Mesendoderm (in vitro differentiated cells): ENCODE results near the gene RPL10. TPM values are rescaled to one million over a fixed set of nuclear protein-coding genes. Genes with fewer than 3 reads are reported as not detected.
A peak's percentile ranks its signal among the peaks of the same experiment; 100 is the strongest.

Source experiments
- DNase-seq: peaks from one replicate; pipeline ENCODE4 v3.0.0; 2013
- H2AK5ac ChIP-seq: 2 replicates; pipeline ENCODE4 v1.6.1; 2013; ENCODE audit warnings: low read length, inconsistent platforms
- H2BK120ac ChIP-seq: 2 replicates; pipeline ENCODE4 v1.6.1; 2013; ENCODE audit warnings: low read depth, mild to moderate bottlenecking, low read length, moderate library complexity, mixed read lengths
- H2BK15ac ChIP-seq: replicated peaks from 2 replicates; pipeline ENCODE4 v1.6.1; 2013; ENCODE audit warnings: low read depth, mild to moderate bottlenecking, moderate library complexity
- H2BK5ac ChIP-seq: 2 replicates; pipeline ENCODE4 v1.6.1; 2013; ENCODE audit warnings: low read length, inconsistent platforms
- H3K18ac ChIP-seq: 2 replicates; pipeline ENCODE4 v1.6.1; 2013; ENCODE audit warnings: mild to moderate bottlenecking, low read length, mixed read lengths
- H3K23ac ChIP-seq: one replicate; pipeline ENCODE4 v1.6.1; 2013; ENCODE audit warnings: low read length
- H3K27ac ChIP-seq: 2 replicates; pipeline ENCODE4 v1.5.1; 2013; ENCODE audit warnings: low read depth, mild to moderate bottlenecking, inconsistent platforms, low read length, moderate library complexity
- H3K27me3 ChIP-seq: 2 replicates; pipeline ENCODE4 v1.6.1; 2013; ENCODE audit warnings: low read length, control low read depth, mild to moderate bottlenecking, inconsistent platforms; ENCODE audit not compliant: insufficient read depth, poor library complexity
- H3K36me3 ChIP-seq: 2 replicates; pipeline ENCODE4 v1.6.1; 2013; ENCODE audit warnings: low read length, inconsistent platforms; ENCODE audit not compliant: control insufficient read depth, insufficient read depth
- H3K4ac ChIP-seq: one replicate; pipeline ENCODE4 v1.6.1; 2013; ENCODE audit warnings: low read depth, mild to moderate bottlenecking, low read length, moderate library complexity
- H3K4me1 ChIP-seq: 2 replicates; pipeline ENCODE4 v1.6.1; 2013; ENCODE audit warnings: low read depth, low read length, inconsistent platforms; ENCODE audit not compliant: control insufficient read depth
- H3K4me2 ChIP-seq: 2 replicates; pipeline ENCODE4 v1.6.1; 2013; ENCODE audit warnings: low read length
- H3K4me3 ChIP-seq: 2 replicates; pipeline ENCODE4 v1.5.1; 2013; ENCODE audit warnings: mild to moderate bottlenecking, low read length
- H3K56ac ChIP-seq: one replicate; pipeline ENCODE4 v1.6.1; 2013; ENCODE audit warnings: low read length
- H3K79me1 ChIP-seq: 2 replicates; pipeline ENCODE4 v1.6.1; 2013; ENCODE audit warnings: low read length, inconsistent platforms
- H3K79me2 ChIP-seq: 2 replicates; pipeline ENCODE4 v1.6.1; 2013; ENCODE audit warnings: mild to moderate bottlenecking, low read length; ENCODE audit not compliant: control insufficient read depth, insufficient read depth
- H3K9ac ChIP-seq: 2 replicates; pipeline ENCODE4 v1.6.1; 2013; ENCODE audit warnings: low read length, inconsistent platforms
- H4K5ac ChIP-seq: one replicate; pipeline ENCODE4 v1.6.1; 2013; ENCODE audit warnings: low read length
- H4K8ac ChIP-seq: one replicate; pipeline ENCODE4 v1.6.1; 2013; ENCODE audit warnings: low read depth, mild to moderate bottlenecking, control low read depth, low read length, moderate library complexity
- WGBS: extraction: QIAGEN DNeasy Blood & Tissue Kit; methylation state at CpG from one replicate; pipeline ENCODE4 v1.1.7; 2013; ENCODE audit warnings: low lambda C conversion rate, missing lambda C conversion rate; ENCODE audit not compliant: insufficient coverage; ENCODE audit errors: extremely low coverage; 5-methylcytosine and 5-hydroxymethylcytosine counted together
- polyA plus RNA-seq, 2 experiments: library from polyadenylated mRNA; stranded (reverse); fragments of 200-250 nt; gene quantifications; one replicate each; pipeline ENCODE4 v1.2.3, GENCODE V29; 2013

RPL10 gene
- polyA plus RNA-seq (2013, experiment 1 of 2), result 3,546 TPM
- polyA plus RNA-seq (2013, experiment 2 of 2), result 3,495 TPM

GRCh38 chrX:154397888-154398667, at the start of gene RPL10:
TSS of gene RPL10 (plus strand) at chrX:154398377. CDS start at chrX:154398520, 143 bp downstream.
- H3K27me3 ChIP-seq, result no peaks in the 10 kb centered on the region
- H2BK5ac ChIP-seq, result peak within 1 kb of the TSS; percentile 55
- H3K4me1 ChIP-seq, result no peaks in the 10 kb centered on the region
- no peak within 1 kb of the TSS for H2AK5ac ChIP-seq
- peak within 1 kb of the TSS; percentile 71 for H4K5ac ChIP-seq
- peak within 1 kb of the TSS; percentile 90 for H3K18ac ChIP-seq
- H3K23ac ChIP-seq, result peak within 1 kb of the TSS; percentile 80
- WGBS, result no CpG with 5 or more reads among the region's 69 CpGs
- H3K56ac ChIP-seq, result peak within 1 kb of the TSS; percentile 92
- peaks cover 12% of the 10 kb centered on the region for H3K36me3 ChIP-seq
- H3K4me2 ChIP-seq, result peak within 1 kb of the TSS; percentile 71
- no peak within 1 kb of the TSS for H2BK15ac ChIP-seq
- no peak within 1 kb of the TSS for H2BK120ac ChIP-seq
- peak within 1 kb of the TSS; percentile 99 for H3K9ac ChIP-seq
- H3K4me3 ChIP-seq, result peak within 1 kb of the TSS; percentile 98
- H3K79me1 ChIP-seq, result peaks cover 1% of the 10 kb centered on the region
- H3K27ac ChIP-seq, result peak within 1 kb of the TSS; percentile 94
- peak; percentile 98 for DNase-seq
- peak within 1 kb of the TSS; percentile 93 for H3K4ac ChIP-seq
- H3K79me2 ChIP-seq, result peaks cover 15% of the 10 kb centered on the region
- H4K8ac ChIP-seq, result no peak within 1 kb of the TSS

- peak; percentile 21 for DNase-seq
- Histone ChIP-seq H3K56ac (no peak overlapping the region), H4K5ac (no peak overlapping the region), H3K27me3 (no peaks in the 10 kb centered on the region), H3K4me3 (no peak overlapping the region), H3K4me2 (no peak overlapping the region), H4K8ac (no peak overlapping the region), H2BK120ac (no peak overlapping the region), H2BK15ac (no peak overlapping the region), H3K79me2 (no peaks in the 10 kb centered on the region), H3K9ac (no peak overlapping the region), H3K4me1 (no peaks in the 10 kb centered on the region), H3K18ac (no peak overlapping the region), H2AK5ac (no peak overlapping the region), H3K4ac (no peak overlapping the region), H2BK5ac (no peak overlapping the region), H3K27ac (no peak overlapping the region), H3K36me3 (peaks cover 16% of the 10 kb centered on the region), H3K23ac (no peak overlapping the region), H3K79me1 (no peaks in the 10 kb centered on the region)
- no CpG with 5 or more reads among the region's 24 CpGs for WGBS
Measured at GRCh38 chrX:154348646-154349358, 49.4 kb upstream of the RPL10 start.

- Histone ChIP-seq H4K8ac (no peak overlapping the region), H3K56ac (no peak overlapping the region), H3K4me3 (no peak overlapping the region), H3K79me2 (no peaks in the 10 kb centered on the region), H3K18ac (no peak overlapping the region), H3K4ac (no peak overlapping the region), H3K36me3 (peaks cover 18% of the 10 kb centered on the region), H2BK5ac (no peak overlapping the region), H3K4me2 (no peak overlapping the region), H2BK120ac (no peak overlapping the region), H3K23ac (no peak overlapping the region), H3K9ac (no peak overlapping the region), H3K27ac (no peak overlapping the region), H3K4me1 (no peaks in the 10 kb centered on the region), H4K5ac (no peak overlapping the region), H3K79me1 (no peaks in the 10 kb centered on the region), H2AK5ac (no peak overlapping the region), H2BK15ac (no peak overlapping the region), H3K27me3 (no peaks in the 10 kb centered on the region)
- DNase-seq, result no peak
- WGBS, result no CpG with 5 or more reads among the region's 19 CpGs
Measured at GRCh38 chrX:154349359-154349935, 48.7 kb upstream of the RPL10 start.

- no peak overlapping the region for H3K4me2 ChIP-seq
Measured at GRCh38 chrX:154349979-154350378, 48.2 kb upstream of the RPL10 start.

GRCh38 chrX:154350429-154351182, 47.6 kb upstream of the RPL10 start:
- Histone ChIP-seq H3K4ac (no peak overlapping the region), H4K8ac (no peak overlapping the region), H3K4me2 (no peak overlapping the region), H2AK5ac (no peak overlapping the region), H3K36me3 (peaks cover 18% of the 10 kb centered on the region), H3K4me1 (no peaks in the 10 kb centered on the region), H3K9ac (no peak overlapping the region), H3K27me3 (no peaks in the 10 kb centered on the region), H2BK5ac (no peak overlapping the region), H3K79me1 (no peaks in the 10 kb centered on the region), H3K23ac (no peak overlapping the region), H2BK120ac (no peak overlapping the region), H3K27ac (no peak overlapping the region), H3K79me2 (no peaks in the 10 kb centered on the region), H2BK15ac (no peak overlapping the region), H4K5ac (no peak overlapping the region), H3K18ac (no peak overlapping the region), H3K56ac (no peak overlapping the region), H3K4me3 (no peak overlapping the region)
- no CpG with 5 or more reads among the region's 19 CpGs for WGBS
- peak; percentile 0 for DNase-seq

More at GRCh38 chrX:154349979-154350378, 48.2 kb upstream of the RPL10 start:
- Histone ChIP-seq H3K4me1 (no peaks in the 10 kb centered on the region), H3K27me3 (no peaks in the 10 kb centered on the region), H3K9ac (no peak overlapping the region), H3K4me3 (no peak overlapping the region), H4K5ac (no peak overlapping the region), H3K18ac (no peak overlapping the region), H3K36me3 (peaks cover 18% of the 10 kb centered on the region), H2BK120ac (no peak overlapping the region), H3K4ac (no peak overlapping the region), H3K56ac (no peak overlapping the region), H4K8ac (no peak overlapping the region), H3K79me1 (no peaks in the 10 kb centered on the region), H2AK5ac (no peak overlapping the region), H3K23ac (no peak overlapping the region), H2BK15ac (no peak overlapping the region), H3K27ac (no peak overlapping the region), H3K79me2 (no peaks in the 10 kb centered on the region), H2BK5ac (no peak overlapping the region)
- no CpG with 5 or more reads among the region's 15 CpGs for WGBS
- DNase-seq, result peak; percentile 2
